ENCODE results near the gene RASA3. TPM values are rescaled to one million over a fixed set of nuclear protein-coding genes. Genes with fewer than 3 reads are reported as not detected.
A peak's percentile ranks its signal among the peaks of the same experiment; 100 is the strongest.

RASA3 gene
- total and polyA plus RNA-seq, 11 donors = 4.8 to 24.2 (median 9.7) TPM

GRCh38 chr13:113997845-113998751 is 134.3 kb downstream of the RASA3 start:
- Histone ChIP-seq H3K36me3 (peaks cover 0 to 56% (median 7%) of the 10 kb centered on the region in 9 donors), H3K9me3 (no peaks in the 10 kb centered on the region), H3K4me3 (no peak overlapping the region), H3K27me3 (no peaks in the 10 kb centered on the region), H3K27ac (peak overlapping the region in 5 of 12 donors; percentile 2 to 51 (median 26)), H3K4me1 (peaks cover 0 to 16% (median 0%) of the 10 kb centered on the region in 12 donors)
- DNase-seq (peak; percentile 42 to 76 (median 69)), ATAC-seq (peak; percentile 16 to 79 (median 44))
- TF ChIP-seq CTCF (IDR thresholded peaks at IDR 0.05) = no peak
- TF ChIP-seq POLR2A (IDR thresholded peaks at IDR 0.05) = no peak
- intact Hi-C loops (cut with DNase I) = no loop called here
- 66 to 73% (median 71%) methylated on average over 29 of the region's 29 CpGs for WGBS, 4 donors

- Histone ChIP-seq H3K9me3 (no peaks in the 10 kb centered on the region), H3K4me1 (peaks cover 0 to 21% (median 4%) of the 10 kb centered on the region in 12 donors), H3K4me3 (no peak overlapping the region), H3K36me3 (peaks cover 0 to 56% (median 7%) of the 10 kb centered on the region in 9 donors), H3K27me3 (no peaks in the 10 kb centered on the region), H3K27ac (peak overlapping the region in 4 of 12 donors; percentile 20 to 37 (median 30))
- WGBS, 4 donors = 83 to 90% (median 89%) methylated on average over 12 to 13 of the region's 13 CpGs
- no peak for TF ChIP-seq CTCF (IDR thresholded peaks at IDR 0.05)
- no peak for TF ChIP-seq POLR2A (IDR thresholded peaks at IDR 0.05)
- ATAC-seq (no peak), DNase-seq (peak in 3 of 5 donors; percentile 4 to 28 (median 28))
- intact Hi-C loops (cut with DNase I) = no loop called here
Measured at GRCh38 chr13:113996912-113997745, 135.3 kb downstream of the RASA3 start.

GRCh38 chr13:113996081-113996911 is 136.1 kb downstream of the RASA3 start:
- Histone ChIP-seq H3K4me3 (no peak overlapping the region), H3K27ac (no peak overlapping the region), H3K36me3 (peaks cover 0 to 58% (median 10%) of the 10 kb centered on the region in 9 donors), H3K4me1 (peaks cover 0 to 29% (median 5%) of the 10 kb centered on the region in 12 donors), H3K9me3 (no peaks in the 10 kb centered on the region), H3K27me3 (no peaks in the 10 kb centered on the region)
- no peak for TF ChIP-seq CTCF (IDR thresholded peaks at IDR 0.05)
- TF ChIP-seq POLR2A (IDR thresholded peaks at IDR 0.05) = no peak
- ATAC-seq = no peak
- WGBS, 4 donors = 92 to 96% (median 96%) methylated on average over 29 to 38 of the region's 38 CpGs
- intact Hi-C loops (cut with DNase I) = no loop called here
- peak in 3 of 5 donors; percentile 19 to 58 (median 25) for DNase-seq
